ENCODE results near the gene EPS8.

Gene EPS8

GRCh38 chr12:15693228-15693911 lies 95.8 kb downstream of the EPS8 start:
- no peak for DNase-seq (ENCODE audit: low read depth in 2 of 2)

- DNase-seq (ENCODE audit: low read depth in 2 of 2), result no peak
Measured at GRCh38 chr12:15691388-15691787, 97.8 kb downstream of the EPS8 start.

- no peak for DNase-seq (ENCODE audit: low read depth in 2 of 2)
Measured at GRCh38 chr12:15690320-15690719, 98.9 kb downstream of the EPS8 start.

GRCh38 chr12:15689751-15690191 lies 99.4 kb downstream of the EPS8 start:
- no peak for DNase-seq (ENCODE audit: low read depth in 2 of 2)

- DNase-seq (ENCODE audit: low read depth in 2 of 2), result no peak
Measured at GRCh38 chr12:15688838-15689625, 100.2 kb downstream of the EPS8 start.

GRCh38 chr12:15688202-15688736 lies 100.9 kb downstream of the EPS8 start:
- DNase-seq (ENCODE audit: low read depth in 2 of 2), result no peak

GRCh38 chr12:15687583-15687982 lies 101.6 kb downstream of the EPS8 start:
- no peak for DNase-seq (ENCODE audit: low read depth in 2 of 2)

- peak; percentile 66 to 68 for DNase-seq (ENCODE audit: low read depth in 2 of 2)
Measured at GRCh38 chr12:15684896-15685658, 104.1 kb downstream of the EPS8 start.

- peak; percentile 40 to 48 for DNase-seq (ENCODE audit: low read depth in 2 of 2)
Measured at GRCh38 chr12:15682826-15683225, 106.4 kb downstream of the EPS8 start.

GRCh38 chr12:15679151-15679550 lies 110.0 kb downstream of the EPS8 start:
- DNase-seq (ENCODE audit: low read depth in 2 of 2), result peak; percentile 84 to 85

GRCh38 chr12:15677726-15678201 lies 111.4 kb downstream of the EPS8 start:
- peak; percentile 7 to 36 for DNase-seq (ENCODE audit: low read depth in 2 of 2)

- no peak for DNase-seq (ENCODE audit: low read depth in 2 of 2)
Measured at GRCh38 chr12:15677228-15677627, 112.0 kb downstream of the EPS8 start.

- no peak for DNase-seq (ENCODE audit: low read depth in 2 of 2)
Measured at GRCh38 chr12:15672671-15673270, 116.4 kb downstream of the EPS8 start.

GRCh38 chr12:15670756-15671155 lies 118.4 kb downstream of the EPS8 start:
- no peak for DNase-seq (ENCODE audit: low read depth in 2 of 2)

GRCh38 chr12:15669256-15669948 lies 119.8 kb downstream of the EPS8 start:
- DNase-seq (ENCODE audit: low read depth in 2 of 2), result no peak

GRCh38 chr12:15664491-15664890 lies 124.7 kb downstream of the EPS8 start:
- no peak for DNase-seq (ENCODE audit: low read depth in 2 of 2)

- no peak for DNase-seq (ENCODE audit: low read depth in 2 of 2)
Measured at GRCh38 chr12:15662983-15663659, 126.1 kb downstream of the EPS8 start.

GRCh38 chr12:15662303-15662980 lies 126.7 kb downstream of the EPS8 start:
- DNase-seq (ENCODE audit: low read depth in 2 of 2), result peak; percentile 89 to 92

- peak; percentile 69 to 71 for DNase-seq (ENCODE audit: low read depth in 2 of 2)
Measured at GRCh38 chr12:15651371-15651770, 137.8 kb downstream of the EPS8 start.

Data from fibroblast of skin of left quadriceps (primary cell).